WTC11 (cell line): ENCODE measurements around the gene USF1. TPM values are rescaled to one million over a fixed set of nuclear protein-coding genes. Genes with fewer than 3 reads are reported as not detected.

Experiments used
- ATAC-seq: fragments of 200-7000 bp; cut with Tn5 transposase; 2 replicates; pipeline ENCODE4 v1.10.0; 2021; ENCODE audit warnings: mild to moderate bottlenecking, moderate library complexity
- CTCF ChIA-PET: fragments of 300-600 bp; sonication (Branson Sonifier 250); formaldehyde crosslinking; loops from one replicate; lab custom pipeline; 2021; ENCODE audit warnings: antibody characterized with exemption; lab: Charles Lee
- POLR2A ChIA-PET: fragments of 350-600 bp; sonication (Branson Sonifier 250); formaldehyde crosslinking; loops from one replicate; lab custom pipeline; 2021; ENCODE audit warnings: antibody characterized with exemption; lab: Charles Lee
- DNase-seq: peaks from one replicate; pipeline ENCODE4 v3.0.0; 2021; ENCODE audit warnings: low spot score
- H3K27ac Mint-ChIP-seq: 2 replicates; pipeline ENCODE4 v1.8.0; 2021; ENCODE audit warnings: mixed read lengths
- H3K27me3 Mint-ChIP-seq: 2 replicates; pipeline ENCODE4 v1.8.0; 2021; ENCODE audit warnings: low read depth, mild to moderate bottlenecking, moderate library complexity, mixed read lengths
- H3K36me3 Mint-ChIP-seq: 2 replicates; pipeline ENCODE4 v1.8.0; 2021; ENCODE audit warnings: mixed read lengths
- H3K4me1 Mint-ChIP-seq: 2 replicates; pipeline ENCODE4 v1.8.0; 2022; ENCODE audit warnings: mixed read lengths
- H3K4me3 Mint-ChIP-seq: 2 replicates; pipeline ENCODE4 v1.8.0; 2021; ENCODE audit warnings: mild to moderate bottlenecking, moderate library complexity, mixed read lengths
- H3K9me3 Mint-ChIP-seq: 2 replicates; pipeline ENCODE4 v1.8.0; 2021; ENCODE audit warnings: mixed read lengths
- ATF1 ChIP-seq: sonication (generic); formaldehyde crosslinking; IDR thresholded peaks from 2 replicates; pipeline ENCODE4 v1.8.1; 2023; ENCODE audit warnings: mild to moderate bottlenecking, moderate library complexity, missing genetic modification reagents
- E2F1 ChIP-seq: sonication (generic); formaldehyde crosslinking; IDR thresholded peaks from 2 replicates; pipeline ENCODE4 v1.8.0; 2022; ENCODE audit warnings: mild to moderate bottlenecking, missing genetic modification reagents
- ELF4 ChIP-seq: sonication (generic); formaldehyde crosslinking; IDR thresholded peaks from 2 replicates; pipeline ENCODE4 v1.8.1; 2022; ENCODE audit warnings: low read depth, mild to moderate bottlenecking, moderate library complexity, missing genetic modification reagents
- ERG ChIP-seq: fragments of 250-450 bp; sonication (Bioruptor Pico); IDR thresholded peaks from 2 replicates; pipeline ENCODE4 v1.8.0; 2021; ENCODE audit warnings: mild to moderate bottlenecking
- JAZF1 ChIP-seq: fragments of 250-450 bp; sonication (Bioruptor Pico); IDR thresholded peaks from 2 replicates; pipeline ENCODE4 v1.9.0; 2021; ENCODE audit warnings: moderate library complexity, mild to moderate bottlenecking, inconsistent platforms
- NFE2L1 ChIP-seq: sonication (generic); formaldehyde crosslinking; IDR thresholded peaks from 2 replicates; pipeline ENCODE4 v1.8.1; 2023; ENCODE audit warnings: missing genetic modification reagents
- NR3C1 ChIP-seq: sonication (generic); formaldehyde crosslinking; conservative IDR thresholded peaks from 2 replicates; pipeline ENCODE4 v1.8.1; 2023; ENCODE audit warnings: low read depth, mild to moderate bottlenecking, missing genetic modification reagents
- OVOL2 ChIP-seq: fragments of 250-450 bp; sonication (Bioruptor Pico); IDR thresholded peaks from 2 replicates; pipeline ENCODE4 v1.9.0; 2021; ENCODE audit warnings: mild to moderate bottlenecking, borderline replicate concordance
- STAT6 ChIP-seq: sonication (generic); formaldehyde crosslinking; conservative IDR thresholded peaks from 2 replicates; pipeline ENCODE4 v1.8.1; 2023; ENCODE audit warnings: mild to moderate bottlenecking, low read depth, missing genetic modification reagents, moderate library complexity
- TP53 ChIP-seq: sonication (generic); formaldehyde crosslinking; IDR thresholded peaks from 2 replicates; pipeline ENCODE4 v1.8.1; 2023; ENCODE audit warnings: mild to moderate bottlenecking, missing genetic modification reagents
- ZNF396 ChIP-seq: fragments of 250-450 bp; sonication (Bioruptor Pico); IDR thresholded peaks from 2 replicates; pipeline ENCODE4 v1.8.0; 2021; ENCODE audit warnings: mild to moderate bottlenecking, moderate library complexity, borderline replicate concordance
- total RNA-seq: library from RNA; stranded (reverse); gene quantifications from 3 replicates; pipeline ENCODE4 v1.2.3, GENCODE V29; 2021
- TF ChIP-seq, protein P1 (sequence below): sonication (generic); formaldehyde crosslinking; IDR thresholded peaks from 2 replicates; pipeline ENCODE4 v1.8.1; 2022; ENCODE audit warnings: mild to moderate bottlenecking, moderate library complexity, missing genetic modification reagents
- TF ChIP-seq, protein P2 (sequence below): sonication (generic); formaldehyde crosslinking; IDR thresholded peaks from 2 replicates; pipeline ENCODE4 v1.8.1; 2022; ENCODE audit warnings: low read depth, missing genetic modification reagents, borderline replicate concordance
- TF ChIP-seq, protein P3 (sequence below): sonication (generic); formaldehyde crosslinking; IDR thresholded peaks from 2 replicates; pipeline ENCODE4 v1.8.0; 2022; ENCODE audit warnings: mild to moderate bottlenecking, missing genetic modification reagents
- TF ChIP-seq, protein P4 (sequence below): fragments of 200-600 bp; IDR thresholded peaks from 2 replicates; pipeline ENCODE4 v1.8.0; 2022; ENCODE audit warnings: antibody characterized with exemption
- TF ChIP-seq, protein P5 (sequence below): sonication (generic); formaldehyde crosslinking; IDR thresholded peaks from 2 replicates; pipeline ENCODE4 v1.8.1; 2023; ENCODE audit warnings: mild to moderate bottlenecking, missing genetic modification reagents, moderate library complexity

USF1 gene
- total RNA-seq, 1 experiment from 2014 or later: 65.6 TPM

- no peak for TF ChIP-seq ERG (CRISPR knock-in tag)
- TF ChIP-seq, protein P1, sequence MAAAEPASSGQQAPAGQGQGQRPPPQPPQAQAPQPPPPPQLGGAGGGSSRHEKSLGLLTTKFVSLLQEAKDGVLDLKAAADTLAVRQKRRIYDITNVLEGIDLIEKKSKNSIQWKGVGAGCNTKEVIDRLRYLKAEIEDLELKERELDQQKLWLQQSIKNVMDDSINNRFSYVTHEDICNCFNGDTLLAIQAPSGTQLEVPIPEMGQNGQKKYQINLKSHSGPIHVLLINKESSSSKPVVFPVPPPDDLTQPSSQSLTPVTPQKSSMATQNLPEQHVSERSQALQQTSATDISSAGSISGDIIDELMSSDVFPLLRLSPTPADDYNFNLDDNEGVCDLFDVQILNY (CRISPR knock-in tag): no peak
- TF ChIP-seq, protein P2, sequence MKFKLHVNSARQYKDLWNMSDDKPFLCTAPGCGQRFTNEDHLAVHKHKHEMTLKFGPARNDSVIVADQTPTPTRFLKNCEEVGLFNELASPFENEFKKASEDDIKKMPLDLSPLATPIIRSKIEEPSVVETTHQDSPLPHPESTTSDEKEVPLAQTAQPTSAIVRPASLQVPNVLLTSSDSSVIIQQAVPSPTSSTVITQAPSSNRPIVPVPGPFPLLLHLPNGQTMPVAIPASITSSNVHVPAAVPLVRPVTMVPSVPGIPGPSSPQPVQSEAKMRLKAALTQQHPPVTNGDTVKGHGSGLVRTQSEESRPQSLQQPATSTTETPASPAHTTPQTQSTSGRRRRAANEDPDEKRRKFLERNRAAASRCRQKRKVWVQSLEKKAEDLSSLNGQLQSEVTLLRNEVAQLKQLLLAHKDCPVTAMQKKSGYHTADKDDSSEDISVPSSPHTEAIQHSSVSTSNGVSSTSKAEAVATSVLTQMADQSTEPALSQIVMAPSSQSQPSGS (CRISPR knock-in tag): no peak
- no peak for TF ChIP-seq TP53 (CRISPR knock-in tag)
- TF ChIP-seq ZNF396 (CRISPR knock-in tag): no peak
- no peak for TF ChIP-seq OVOL2
- TF ChIP-seq STAT6: no peak
- TF ChIP-seq JAZF1 (CRISPR knock-in tag): no peak
- TF ChIP-seq, protein P3, sequence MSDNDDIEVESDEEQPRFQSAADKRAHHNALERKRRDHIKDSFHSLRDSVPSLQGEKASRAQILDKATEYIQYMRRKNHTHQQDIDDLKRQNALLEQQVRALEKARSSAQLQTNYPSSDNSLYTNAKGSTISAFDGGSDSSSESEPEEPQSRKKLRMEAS (CRISPR knock-in tag): no peak
- no peak for TF ChIP-seq E2F1
- TF ChIP-seq NFE2L1 (CRISPR knock-in tag): no peak
- TF ChIP-seq, protein P4, sequence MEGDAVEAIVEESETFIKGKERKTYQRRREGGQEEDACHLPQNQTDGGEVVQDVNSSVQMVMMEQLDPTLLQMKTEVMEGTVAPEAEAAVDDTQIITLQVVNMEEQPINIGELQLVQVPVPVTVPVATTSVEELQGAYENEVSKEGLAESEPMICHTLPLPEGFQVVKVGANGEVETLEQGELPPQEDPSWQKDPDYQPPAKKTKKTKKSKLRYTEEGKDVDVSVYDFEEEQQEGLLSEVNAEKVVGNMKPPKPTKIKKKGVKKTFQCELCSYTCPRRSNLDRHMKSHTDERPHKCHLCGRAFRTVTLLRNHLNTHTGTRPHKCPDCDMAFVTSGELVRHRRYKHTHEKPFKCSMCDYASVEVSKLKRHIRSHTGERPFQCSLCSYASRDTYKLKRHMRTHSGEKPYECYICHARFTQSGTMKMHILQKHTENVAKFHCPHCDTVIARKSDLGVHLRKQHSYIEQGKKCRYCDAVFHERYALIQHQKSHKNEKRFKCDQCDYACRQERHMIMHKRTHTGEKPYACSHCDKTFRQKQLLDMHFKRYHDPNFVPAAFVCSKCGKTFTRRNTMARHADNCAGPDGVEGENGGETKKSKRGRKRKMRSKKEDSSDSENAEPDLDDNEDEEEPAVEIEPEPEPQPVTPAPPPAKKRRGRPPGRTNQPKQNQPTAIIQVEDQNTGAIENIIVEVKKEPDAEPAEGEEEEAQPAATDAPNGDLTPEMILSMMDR: no peak
- no peak for TF ChIP-seq NR3C1 (CRISPR knock-in tag)
- TF ChIP-seq, protein P5, sequence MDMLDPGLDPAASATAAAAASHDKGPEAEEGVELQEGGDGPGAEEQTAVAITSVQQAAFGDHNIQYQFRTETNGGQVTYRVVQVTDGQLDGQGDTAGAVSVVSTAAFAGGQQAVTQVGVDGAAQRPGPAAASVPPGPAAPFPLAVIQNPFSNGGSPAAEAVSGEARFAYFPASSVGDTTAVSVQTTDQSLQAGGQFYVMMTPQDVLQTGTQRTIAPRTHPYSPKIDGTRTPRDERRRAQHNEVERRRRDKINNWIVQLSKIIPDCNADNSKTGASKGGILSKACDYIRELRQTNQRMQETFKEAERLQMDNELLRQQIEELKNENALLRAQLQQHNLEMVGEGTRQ (CRISPR knock-in tag): no peak
- no peak for TF ChIP-seq ATF1 (CRISPR knock-in tag)
- TF ChIP-seq ELF4 (CRISPR knock-in tag): no peak
- no peak for DNase-seq
- Mint-ChIP-seq H3K4me3 (no peak overlapping the region), H3K27ac (no peak overlapping the region), H3K36me3 (no peaks in the 10 kb centered on the region), H3K9me3 (no peaks in the 10 kb centered on the region), H3K4me1 (peaks cover 6% of the 10 kb centered on the region), H3K27me3 (peaks cover 6% of the 10 kb centered on the region; the same call in 1 of the 2 replicates)
- POLR2A ChIA-PET: interaction anchor here (0.7 kb wide), 1 partner anchor 52 kb away, joined by 3 read pairs; no protein-coding TSS in a partner anchor
- CTCF ChIA-PET: interaction anchor here (0.7 to 8.2 kb wide), 2 partner anchors 23 to 104 kb away, joined by 3 to 109 read pairs; partner anchors contain the start of gene ARHGAP30
- ATAC-seq: no peak
Measured at GRCh38 chr1:161094481-161094880, 48.7 kb upstream of the USF1 start.
